ENCODE data around the gene G0S2.

The G0S2 gene

DNA sequence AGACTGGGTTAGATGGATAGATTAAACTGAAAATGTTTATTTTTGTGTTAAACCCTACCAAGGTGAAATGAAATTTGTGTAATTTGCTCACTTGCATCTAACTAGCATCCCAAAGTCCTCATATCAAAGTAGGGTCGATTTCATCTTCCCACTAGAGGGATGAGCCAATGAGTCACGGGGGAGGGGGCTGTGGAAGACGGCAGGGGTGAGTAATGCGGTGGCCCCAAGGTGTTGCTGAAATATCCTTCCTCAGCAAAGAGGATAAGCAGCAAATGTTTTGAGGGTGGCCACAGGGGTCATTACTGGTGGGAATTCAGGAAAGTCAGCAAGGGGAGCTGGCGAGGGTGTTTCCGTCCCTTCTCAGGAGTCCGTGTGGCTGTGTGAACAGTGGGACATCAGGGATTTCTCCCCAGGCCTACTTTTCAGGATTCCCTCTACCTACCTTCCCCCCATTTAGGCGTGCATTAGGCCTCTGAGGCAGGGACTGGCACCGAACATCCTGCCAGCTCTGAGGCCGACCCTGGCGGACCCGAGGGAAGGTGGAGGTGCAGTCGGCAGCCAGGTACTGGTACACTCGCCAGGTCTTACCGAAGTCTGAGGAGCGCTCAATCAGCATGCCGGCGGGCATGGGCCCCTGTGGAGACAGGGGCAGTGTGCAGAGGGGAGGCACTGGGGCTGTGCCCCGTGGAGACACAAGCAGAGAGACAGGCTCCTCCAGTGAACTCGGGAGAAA lies 41.0 kb upstream of the G0S2 start:
- DNase-seq (ENCODE audit: low read depth) = no peak
- no peak overlapping the region for H3K9ac ChIP-seq (ENCODE audit: low read length)
- H3K27me3 ChIP-seq (replicated peaks; ENCODE audit: control insufficient read depth, insufficient read depth, low read length) = no peaks in the 10 kb centered on the region
- H3K36me3 ChIP-seq (ENCODE audit: control insufficient read depth, insufficient read depth, low read length, severe bottlenecking) = peaks cover 11% of the 10 kb centered on the region
- H3K4me3 ChIP-seq (ENCODE audit: low read length) = no peak overlapping the region
- no peaks in the 10 kb centered on the region for H3K9me3 ChIP-seq (ENCODE audit: control insufficient read depth, low read length)
- no peaks in the 10 kb centered on the region for H3K4me1 ChIP-seq (ENCODE audit: control insufficient read depth, insufficient read depth, low read length)

DNA sequence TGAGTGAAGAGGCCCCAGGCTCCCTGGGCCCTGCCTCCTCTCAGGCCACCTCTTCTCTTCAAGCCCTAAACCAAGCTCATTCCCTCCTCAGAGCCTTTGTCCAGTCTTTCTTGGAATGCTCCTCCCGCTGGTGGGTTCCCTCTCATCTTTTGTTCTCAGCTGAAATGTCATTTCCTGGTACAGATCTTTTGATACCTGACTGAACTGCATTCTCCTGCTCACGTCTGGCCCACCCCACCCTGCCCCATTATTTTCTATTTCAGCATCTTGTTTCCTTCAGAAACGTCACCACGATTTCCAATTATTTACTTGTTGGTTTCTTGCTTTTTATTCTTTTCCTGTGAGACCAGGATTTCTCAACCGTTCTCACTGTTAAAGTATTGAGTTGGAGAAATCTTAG lies 39.4 kb upstream of the G0S2 start:
- Histone ChIP-seq H3K4me3 (ENCODE audit: low read length) (no peak overlapping the region), H3K9me3 (ENCODE audit: control insufficient read depth, low read length) (no peaks in the 10 kb centered on the region), H3K36me3 (ENCODE audit: control insufficient read depth, insufficient read depth, low read length, severe bottlenecking) (peaks cover 11% of the 10 kb centered on the region), H3K27me3 (replicated peaks; ENCODE audit: control insufficient read depth, insufficient read depth, low read length) (no peaks in the 10 kb centered on the region), H3K4me1 (ENCODE audit: control insufficient read depth, insufficient read depth, low read length) (no peaks in the 10 kb centered on the region), H3K9ac (ENCODE audit: low read length) (no peak overlapping the region)
- no peak for DNase-seq (ENCODE audit: low read depth)

DNA sequence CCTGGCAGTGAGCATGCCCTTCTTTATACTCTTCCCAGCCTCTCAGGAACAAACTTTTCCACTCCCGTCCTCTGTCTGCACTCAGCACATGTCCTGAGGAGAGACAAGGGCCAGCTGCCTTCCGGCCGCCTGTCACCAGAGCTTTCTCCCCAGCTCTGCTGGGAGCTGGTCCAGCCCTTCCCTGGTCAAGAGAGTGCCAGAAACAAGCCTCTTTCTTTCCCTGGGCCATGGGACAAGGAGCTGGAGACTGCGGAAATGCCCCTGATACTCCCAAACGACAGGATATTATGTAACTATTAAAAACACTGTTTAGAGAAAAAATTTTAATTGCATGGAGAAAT lies 33.4 kb upstream of the G0S2 start:
- Histone ChIP-seq H3K36me3 (ENCODE audit: control insufficient read depth, insufficient read depth, low read length, severe bottlenecking) (peaks cover 11% of the 10 kb centered on the region), H3K4me1 (ENCODE audit: control insufficient read depth, insufficient read depth, low read length) (peaks cover 46% of the 10 kb centered on the region), H3K9me3 (ENCODE audit: control insufficient read depth, low read length) (no peaks in the 10 kb centered on the region), H3K27me3 (replicated peaks; ENCODE audit: control insufficient read depth, insufficient read depth, low read length) (no peaks in the 10 kb centered on the region), H3K4me3 (ENCODE audit: low read length) (no peak overlapping the region), H3K9ac (ENCODE audit: low read length) (peak overlapping the region; percentile 65)
- no peak for DNase-seq (ENCODE audit: low read depth)

DNA sequence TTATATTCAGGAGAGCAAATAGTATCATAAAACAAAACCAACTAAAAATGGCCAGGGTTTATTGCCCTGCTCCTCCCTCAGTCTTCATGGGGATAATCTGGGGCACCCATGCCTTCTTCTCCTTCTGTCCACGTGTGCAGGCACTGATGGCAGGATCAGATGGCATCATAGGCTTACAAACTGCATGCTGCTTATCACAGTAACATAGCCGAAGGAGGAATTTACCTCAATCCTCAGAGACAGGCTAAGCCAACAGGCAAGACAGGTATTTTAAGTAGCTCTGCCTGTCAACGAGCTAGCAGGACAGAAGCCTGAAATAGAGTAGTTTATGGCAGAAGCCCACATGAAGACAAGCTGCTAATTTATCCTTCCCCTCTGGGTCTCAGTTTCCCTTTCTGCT lies 32.4 kb upstream of the G0S2 start:
- Histone ChIP-seq H3K9ac (ENCODE audit: low read length) (peak overlapping the region; percentile 50), H3K4me3 (ENCODE audit: low read length) (no peak overlapping the region), H3K27me3 (replicated peaks; ENCODE audit: control insufficient read depth, insufficient read depth, low read length) (no peaks in the 10 kb centered on the region), H3K36me3 (ENCODE audit: control insufficient read depth, insufficient read depth, low read length, severe bottlenecking) (peaks cover 5% of the 10 kb centered on the region), H3K9me3 (ENCODE audit: control insufficient read depth, low read length) (no peaks in the 10 kb centered on the region), H3K4me1 (ENCODE audit: control insufficient read depth, insufficient read depth, low read length) (peaks cover 56% of the 10 kb centered on the region)
- no peak for DNase-seq (ENCODE audit: low read depth)

DNA sequence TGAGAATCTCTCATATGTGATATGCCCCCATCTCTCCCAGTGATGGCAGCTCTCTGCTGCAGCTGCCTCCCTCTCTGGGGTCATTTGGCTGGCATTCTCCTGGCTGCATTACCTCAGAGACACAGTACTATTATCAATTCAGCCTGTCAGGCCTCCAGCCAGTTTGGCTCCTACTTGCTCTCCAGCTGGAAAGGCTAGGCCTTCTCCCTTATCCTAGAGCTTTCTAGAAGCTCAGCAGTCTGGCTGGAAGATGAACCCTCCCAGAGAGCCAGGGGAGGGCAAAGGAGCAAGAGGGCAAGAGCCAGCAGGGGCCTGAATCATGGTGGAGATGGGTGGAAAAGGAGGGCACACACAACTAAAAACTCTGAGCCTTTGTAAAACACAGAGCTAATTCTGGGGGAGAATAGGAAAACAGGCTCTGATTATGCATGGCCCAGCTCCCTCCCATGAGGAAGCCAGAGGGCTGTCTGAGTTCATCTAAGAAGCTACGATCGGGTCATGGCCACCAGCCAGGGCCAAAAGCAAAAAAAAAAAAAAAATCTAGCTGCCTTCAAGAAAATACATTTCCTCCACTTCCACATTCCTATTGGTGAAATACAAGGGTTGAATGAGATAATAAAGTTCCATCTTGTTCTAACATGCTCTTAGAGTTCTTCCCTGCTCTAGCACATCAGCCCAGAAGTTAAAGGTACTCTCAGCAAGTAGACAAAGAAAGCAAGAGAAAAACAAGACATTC lies 31.8 kb upstream of the G0S2 start:
- Histone ChIP-seq H3K9ac (ENCODE audit: low read length) (peak overlapping the region; percentile 50), H3K27me3 (replicated peaks; ENCODE audit: control insufficient read depth, insufficient read depth, low read length) (no peaks in the 10 kb centered on the region), H3K36me3 (ENCODE audit: control insufficient read depth, insufficient read depth, low read length, severe bottlenecking) (peaks cover under 1% of the 10 kb centered on the region), H3K4me1 (ENCODE audit: control insufficient read depth, insufficient read depth, low read length) (peaks cover 62% of the 10 kb centered on the region), H3K9me3 (ENCODE audit: control insufficient read depth, low read length) (no peaks in the 10 kb centered on the region), H3K4me3 (ENCODE audit: low read length) (no peak overlapping the region)
- DNase-seq (ENCODE audit: low read depth) = no peak

DNA sequence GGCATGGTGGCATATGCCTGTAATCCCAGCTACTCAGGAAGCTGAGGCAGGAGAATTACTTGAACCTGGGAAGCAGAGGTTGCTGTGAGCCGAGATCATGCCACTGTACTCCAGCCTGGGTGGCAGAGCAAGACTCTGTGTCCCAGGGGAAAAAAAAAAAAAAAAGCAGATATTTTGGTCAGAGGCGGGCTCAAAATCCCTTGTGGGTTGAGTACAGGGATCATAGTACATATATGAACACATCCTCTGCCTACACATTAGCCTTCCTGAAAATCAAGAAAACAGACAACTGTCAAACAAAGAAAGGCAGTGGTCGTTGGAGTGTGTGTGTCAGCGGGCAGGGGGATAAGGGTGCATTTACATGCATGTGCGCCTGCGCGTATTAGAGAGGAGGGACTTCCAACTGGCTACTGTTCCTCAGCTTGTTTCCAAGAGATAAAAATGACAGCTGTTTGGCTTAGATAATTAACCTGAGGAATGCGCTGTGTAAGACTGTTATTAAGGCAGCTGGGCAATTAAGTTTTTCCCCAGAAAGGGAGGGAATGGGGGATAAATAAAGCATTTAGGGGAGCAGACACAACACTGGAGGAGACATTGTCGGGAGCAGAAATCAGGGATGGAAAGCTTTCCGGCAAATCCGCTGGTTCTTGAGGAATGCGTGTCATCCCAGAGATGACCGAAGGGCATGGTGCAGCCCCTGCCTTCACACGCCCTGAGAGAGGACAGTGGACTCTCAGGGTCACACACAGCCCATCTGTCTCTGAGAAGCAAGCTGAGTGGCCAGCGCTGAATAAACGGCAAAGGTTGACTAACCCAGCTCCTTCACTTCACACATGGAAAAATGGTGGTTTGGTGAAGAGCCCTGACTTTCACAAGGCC lies 29.4 kb upstream of the G0S2 start:
- Histone ChIP-seq H3K36me3 (ENCODE audit: control insufficient read depth, insufficient read depth, low read length, severe bottlenecking) (no peaks in the 10 kb centered on the region), H3K9ac (ENCODE audit: low read length) (peak overlapping the region; percentile 43), H3K4me3 (ENCODE audit: low read length) (no peak overlapping the region), H3K4me1 (ENCODE audit: control insufficient read depth, insufficient read depth, low read length) (peaks cover 85% of the 10 kb centered on the region), H3K27me3 (replicated peaks; ENCODE audit: control insufficient read depth, insufficient read depth, low read length) (no peaks in the 10 kb centered on the region), H3K9me3 (ENCODE audit: control insufficient read depth, low read length) (no peaks in the 10 kb centered on the region)
- DNase-seq (ENCODE audit: low read depth) = no peak

DNA sequence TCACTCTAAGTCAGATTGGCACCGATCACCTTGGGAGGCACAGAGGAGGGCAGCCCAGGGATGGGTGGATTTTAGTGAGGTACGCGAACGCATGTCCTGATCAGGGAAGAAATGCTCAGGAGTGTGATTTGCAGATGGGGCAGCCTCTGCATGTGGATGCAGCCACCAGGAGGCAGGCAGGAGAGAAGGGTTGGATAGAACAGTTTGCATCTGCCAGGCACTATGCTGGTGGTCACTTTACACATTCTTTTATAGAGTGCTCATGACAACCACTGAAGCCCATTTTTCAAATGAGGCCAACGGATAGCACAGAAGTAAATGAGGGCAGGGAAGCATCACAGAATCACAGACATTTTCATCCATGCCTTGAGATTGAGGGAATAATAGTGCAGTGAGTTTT lies 28.7 kb upstream of the G0S2 start:
- Histone ChIP-seq H3K9ac (ENCODE audit: low read length) (peak overlapping the region; percentile 43), H3K27me3 (replicated peaks; ENCODE audit: control insufficient read depth, insufficient read depth, low read length) (no peaks in the 10 kb centered on the region), H3K4me1 (ENCODE audit: control insufficient read depth, insufficient read depth, low read length) (peaks cover 88% of the 10 kb centered on the region), H3K9me3 (ENCODE audit: control insufficient read depth, low read length) (no peaks in the 10 kb centered on the region), H3K4me3 (ENCODE audit: low read length) (no peak overlapping the region), H3K36me3 (ENCODE audit: control insufficient read depth, insufficient read depth, low read length, severe bottlenecking) (no peaks in the 10 kb centered on the region)
- no peak for DNase-seq (ENCODE audit: low read depth)

DNA sequence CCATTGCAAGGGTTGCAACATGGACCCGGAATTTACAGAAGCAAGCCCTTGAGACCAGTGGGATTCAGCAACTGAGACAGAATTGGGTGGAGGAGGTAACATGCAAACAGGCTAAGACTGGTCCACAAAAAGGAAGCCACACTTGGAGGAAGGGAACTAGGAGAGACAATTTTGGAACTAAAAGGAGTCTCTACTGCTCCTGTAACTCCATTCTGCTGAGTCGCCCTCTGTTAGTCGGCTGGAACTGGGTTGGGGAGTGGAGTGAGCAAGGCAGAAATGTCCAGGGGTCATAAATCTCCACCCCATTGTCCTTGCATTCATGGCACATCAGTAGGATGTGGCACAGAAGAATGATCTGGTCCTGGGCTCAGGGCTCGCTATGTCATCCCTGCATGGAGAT lies 28.1 kb upstream of the G0S2 start:
- Histone ChIP-seq H3K27me3 (replicated peaks; ENCODE audit: control insufficient read depth, insufficient read depth, low read length) (no peaks in the 10 kb centered on the region), H3K4me1 (ENCODE audit: control insufficient read depth, insufficient read depth, low read length) (peaks cover 82% of the 10 kb centered on the region), H3K9ac (ENCODE audit: low read length) (peak overlapping the region; percentile 89), H3K36me3 (ENCODE audit: control insufficient read depth, insufficient read depth, low read length, severe bottlenecking) (no peaks in the 10 kb centered on the region), H3K9me3 (ENCODE audit: control insufficient read depth, low read length) (no peaks in the 10 kb centered on the region), H3K4me3 (ENCODE audit: low read length) (no peak overlapping the region)
- no peak for DNase-seq (ENCODE audit: low read depth)

DNA sequence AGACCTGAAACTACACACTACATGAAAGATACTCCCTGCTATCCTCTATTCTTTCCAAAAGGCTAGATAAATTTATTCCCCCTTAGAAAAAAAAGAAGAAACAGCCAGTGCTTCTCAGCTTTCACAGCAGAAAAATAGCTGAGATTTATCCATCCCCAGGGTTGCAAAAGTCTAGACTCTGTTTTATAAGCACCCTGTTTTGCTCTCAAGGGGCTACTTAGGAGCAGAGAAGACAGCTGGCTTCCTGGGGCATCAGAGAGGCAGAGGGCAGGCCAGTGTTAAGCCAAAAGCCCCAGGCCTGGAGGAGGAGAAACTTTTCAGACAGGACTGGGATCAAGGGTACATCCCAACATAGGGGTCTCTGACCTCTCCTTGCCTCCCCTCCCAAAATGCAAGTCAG lies 26.9 kb upstream of the G0S2 start:
- H3K36me3 ChIP-seq (ENCODE audit: control insufficient read depth, insufficient read depth, low read length, severe bottlenecking) = no peaks in the 10 kb centered on the region
- H3K4me3 ChIP-seq (ENCODE audit: low read length) = peak overlapping the region; percentile 44
- H3K9me3 ChIP-seq (ENCODE audit: control insufficient read depth, low read length) = no peaks in the 10 kb centered on the region
- H3K9ac ChIP-seq (ENCODE audit: low read length) = peak overlapping the region; percentile 89
- no peak for DNase-seq (ENCODE audit: low read depth)
- H3K4me1 ChIP-seq (ENCODE audit: control insufficient read depth, insufficient read depth, low read length) = peaks cover 70% of the 10 kb centered on the region
- H3K27me3 ChIP-seq (replicated peaks; ENCODE audit: control insufficient read depth, insufficient read depth, low read length) = no peaks in the 10 kb centered on the region

DNA sequence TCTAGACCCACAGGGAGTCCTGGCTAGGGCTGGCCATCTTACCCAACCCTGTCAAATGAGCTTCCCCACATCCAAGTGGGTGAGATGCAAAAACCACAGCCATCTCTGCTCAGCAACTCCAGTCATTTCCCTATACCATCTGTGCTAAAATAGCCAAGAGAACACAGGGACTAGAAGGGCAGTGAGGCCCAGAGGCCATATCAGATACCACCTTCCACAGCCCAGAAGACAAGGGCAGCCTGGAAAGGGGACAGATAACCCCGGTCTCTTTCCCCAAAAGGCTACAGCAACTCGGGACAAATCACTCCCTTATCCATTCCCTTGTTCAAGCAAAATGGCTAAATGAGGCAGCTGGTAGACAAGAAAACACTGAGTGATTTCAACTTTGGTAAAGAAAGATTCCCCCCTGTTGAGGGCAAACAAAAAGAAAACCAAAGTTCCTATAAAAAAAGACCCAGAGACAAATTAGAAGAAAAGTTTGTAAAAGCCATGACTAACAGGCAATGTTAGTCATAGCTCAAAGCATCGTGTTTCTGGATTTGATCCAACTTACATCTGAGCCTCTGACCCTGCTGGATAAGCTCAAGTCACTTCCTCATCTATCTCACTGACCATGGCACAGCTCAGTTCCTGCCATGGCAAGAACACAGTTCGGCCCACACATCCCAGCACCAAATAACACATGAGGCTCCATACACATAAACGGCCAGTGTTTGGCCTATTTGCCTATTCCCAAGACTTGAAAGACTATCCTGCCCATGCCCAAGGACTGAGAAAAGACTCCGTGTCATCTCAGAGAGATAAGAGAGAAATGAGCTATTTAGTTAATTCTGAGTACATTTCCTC lies 26.1 kb upstream of the G0S2 start:
- Histone ChIP-seq H3K9me3 (ENCODE audit: control insufficient read depth, low read length) (no peaks in the 10 kb centered on the region), H3K4me3 (ENCODE audit: low read length) (peak overlapping the region; percentile 67), H3K9ac (ENCODE audit: low read length) (peak overlapping the region; percentile 89), H3K27me3 (replicated peaks; ENCODE audit: control insufficient read depth, insufficient read depth, low read length) (no peaks in the 10 kb centered on the region), H3K36me3 (ENCODE audit: control insufficient read depth, insufficient read depth, low read length, severe bottlenecking) (no peaks in the 10 kb centered on the region), H3K4me1 (ENCODE audit: control insufficient read depth, insufficient read depth, low read length) (peaks cover 62% of the 10 kb centered on the region)
- peak; percentile 85 for DNase-seq (ENCODE audit: low read depth)

Measured in adipocyte (in vitro differentiated cells).